HEK293 (cell line): ENCODE results near the gene BBS10.
"Not testable (repeated sequence)": the region's sequence is repeated elsewhere in the genome, so short reads cannot be mapped to it uniquely, and the experiment has no call there.

ENCODE experiments used
- CTCF ChIA-PET: fragments of 350-600 bp; formaldehyde crosslinking; extraction: SDS; loops from one replicate; lab custom pipeline; 2021; ENCODE audit warnings: antibody characterized with exemption; lab: Yijun Ruan, JAX
- POLR2A ChIA-PET: fragments of 300-600 bp; formaldehyde crosslinking; extraction: SDS; loops from one replicate; lab custom pipeline; 2020; ENCODE audit warnings: antibody characterized with exemption, inconsistent platforms; lab: Yijun Ruan, JAX
- H3K27ac ChIP-seq: fragments of 200-500 bp; sonication (Bioruptor generic); 2 replicates; pipeline ENCODE4 v1.5.1; 2014; ENCODE audit warnings: low read depth, low read length, control low read depth, inconsistent platforms; ENCODE audit errors: extremely low read depth
- H3K36me3 ChIP-seq, 2 experiments: fragments of 200-500 bp in 1 of 2; sonication (Bioruptor generic) in 1 of 2; 1 replicate in 1 of 2; 2 replicates in 1 of 2; pipeline ENCODE4 v1.5.1; 2014 to 2017; ENCODE audit warnings: inconsistent platforms in 2 of 2, low read length in 2 of 2; ENCODE audit not compliant: control insufficient read depth in 2 of 2, insufficient read depth in 1 of 2
- H3K4me1 ChIP-seq: fragments of 200-500 bp; sonication (Bioruptor generic); 2 replicates; pipeline ENCODE4 v1.5.1; 2014; ENCODE audit warnings: mild to moderate bottlenecking, low read length, inconsistent platforms; ENCODE audit not compliant: control insufficient read depth, insufficient read depth
- H3K4me3 ChIP-seq: 2 replicates; pipeline ENCODE4 v1.5.1; 2011; ENCODE audit warnings: low read depth, mild to moderate bottlenecking, control low read depth, low read length, moderate library complexity
- H3K9me3 ChIP-seq: fragments of 200-500 bp; sonication (Bioruptor generic); 2 replicates; pipeline ENCODE4 v1.5.1; 2014; ENCODE audit warnings: low read depth, low read length, inconsistent platforms; ENCODE audit not compliant: control insufficient read depth, insufficient read depth
- GLI2 ChIP-seq: fragments of 450-650 bp; formaldehyde crosslinking; IDR thresholded peaks from 2 replicates; pipeline ENCODE4; 2017; ENCODE audit warnings: missing biosample characterization, missing genetic modification characterization, low read depth, borderline replicate concordance
- GLI4 ChIP-seq: fragments of 450-650 bp; formaldehyde crosslinking; IDR thresholded peaks from 2 replicates; pipeline ENCODE4 v1.5.1; 2016; ENCODE audit warnings: missing biosample characterization, missing genetic modification characterization
- GLIS2 ChIP-seq: fragments of 450-650 bp; formaldehyde crosslinking; IDR thresholded peaks from 2 replicates; pipeline ENCODE4 v1.5.1; 2016; ENCODE audit warnings: missing biosample characterization, missing genetic modification characterization
- IKZF3 ChIP-seq: fragments of 450-650 bp; IDR thresholded peaks from 2 replicates; pipeline ENCODE4 v1.5.0; 2018; ENCODE audit warnings: missing biosample characterization, mild to moderate bottlenecking, missing genetic modification characterization, moderate library complexity
- SCRT2 ChIP-seq: fragments of 450-650 bp; formaldehyde crosslinking; IDR thresholded peaks from 2 replicates; pipeline ENCODE4 v1.5.1; 2016; ENCODE audit warnings: missing biosample characterization, missing genetic modification characterization
- ZBTB48 ChIP-seq: fragments of 450-650 bp; formaldehyde crosslinking; IDR thresholded peaks from 2 replicates; pipeline ENCODE4 v1.5.1; 2016; ENCODE audit warnings: missing biosample characterization, missing genetic modification characterization
- ZFP41 ChIP-seq: fragments of 450-650 bp; formaldehyde crosslinking; IDR thresholded peaks from 2 replicates; pipeline ENCODE4 v1.5.1; 2016; ENCODE audit warnings: missing biosample characterization, missing genetic modification characterization, borderline replicate concordance
- ZNF146 ChIP-seq: fragments of 450-650 bp; formaldehyde crosslinking; IDR thresholded peaks from 2 replicates; pipeline ENCODE4 v1.5.1; 2016; ENCODE audit warnings: missing biosample characterization, missing genetic modification characterization
- ZNF184 ChIP-seq: fragments of 450-650 bp; IDR thresholded peaks from 2 replicates; pipeline ENCODE4 v1.5.1; 2018; ENCODE audit warnings: missing biosample characterization, mild to moderate bottlenecking, missing genetic modification characterization
- ZNF266 ChIP-seq: fragments of 450-650 bp; formaldehyde crosslinking; IDR thresholded peaks from 2 replicates; pipeline ENCODE4 v1.5.1; 2016; ENCODE audit warnings: missing biosample characterization, missing genetic modification characterization, low read depth
- ZNF366 ChIP-seq: fragments of 450-650 bp; formaldehyde crosslinking; conservative IDR thresholded peaks from 2 replicates; pipeline ENCODE4 v1.5.1; 2016; ENCODE audit warnings: missing biosample characterization, missing genetic modification characterization
- ZNF561 ChIP-seq: fragments of 450-650 bp; IDR thresholded peaks from 2 replicates; pipeline ENCODE4 v1.5.1; 2018; ENCODE audit warnings: missing biosample characterization, missing genetic modification characterization, borderline replicate concordance
- ZNF785 ChIP-seq: fragments of 450-650 bp; formaldehyde crosslinking; IDR thresholded peaks from 2 replicates; pipeline ENCODE4 v1.5.1; 2016; ENCODE audit warnings: missing biosample characterization, missing genetic modification characterization
- ZNF837 ChIP-seq: fragments of 450-650 bp; formaldehyde crosslinking; IDR thresholded peaks from 2 replicates; pipeline ENCODE4 v1.5.1; 2016; ENCODE audit warnings: missing biosample characterization, missing genetic modification characterization
- TF ChIP-seq, protein P1 (sequence below): fragments of 450-650 bp; formaldehyde crosslinking; IDR thresholded peaks from 2 replicates; pipeline ENCODE4 v1.5.1; 2016; ENCODE audit warnings: missing biosample characterization, missing genetic modification characterization, borderline replicate concordance
- TF ChIP-seq, protein P2 (sequence below): fragments of 450-650 bp; formaldehyde crosslinking; IDR thresholded peaks from 2 replicates; pipeline ENCODE4 v1.5.1; 2016; ENCODE audit warnings: missing biosample characterization, missing genetic modification characterization

The BBS10 gene

DNA sequence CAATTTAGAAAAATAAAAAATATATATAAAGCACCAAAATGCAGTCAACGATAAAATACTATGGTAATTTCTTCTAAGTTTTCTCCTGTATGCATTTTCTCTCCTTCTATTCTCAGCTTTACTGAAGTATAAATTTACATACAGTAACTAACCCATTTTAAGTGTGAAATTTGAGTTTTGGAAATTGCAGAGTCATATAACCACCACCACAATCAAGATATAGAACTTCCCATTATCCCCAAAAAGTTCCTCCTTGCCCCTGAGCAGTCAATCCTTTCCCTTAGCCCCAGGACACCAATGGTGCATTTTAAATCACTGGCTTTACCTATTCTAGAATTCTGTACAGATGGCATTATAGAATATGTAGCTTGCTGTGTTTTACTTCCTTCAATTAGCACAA, 31.0 kb upstream of the BBS10 start (continued):
- TF ChIP-seq, protein P1, sequence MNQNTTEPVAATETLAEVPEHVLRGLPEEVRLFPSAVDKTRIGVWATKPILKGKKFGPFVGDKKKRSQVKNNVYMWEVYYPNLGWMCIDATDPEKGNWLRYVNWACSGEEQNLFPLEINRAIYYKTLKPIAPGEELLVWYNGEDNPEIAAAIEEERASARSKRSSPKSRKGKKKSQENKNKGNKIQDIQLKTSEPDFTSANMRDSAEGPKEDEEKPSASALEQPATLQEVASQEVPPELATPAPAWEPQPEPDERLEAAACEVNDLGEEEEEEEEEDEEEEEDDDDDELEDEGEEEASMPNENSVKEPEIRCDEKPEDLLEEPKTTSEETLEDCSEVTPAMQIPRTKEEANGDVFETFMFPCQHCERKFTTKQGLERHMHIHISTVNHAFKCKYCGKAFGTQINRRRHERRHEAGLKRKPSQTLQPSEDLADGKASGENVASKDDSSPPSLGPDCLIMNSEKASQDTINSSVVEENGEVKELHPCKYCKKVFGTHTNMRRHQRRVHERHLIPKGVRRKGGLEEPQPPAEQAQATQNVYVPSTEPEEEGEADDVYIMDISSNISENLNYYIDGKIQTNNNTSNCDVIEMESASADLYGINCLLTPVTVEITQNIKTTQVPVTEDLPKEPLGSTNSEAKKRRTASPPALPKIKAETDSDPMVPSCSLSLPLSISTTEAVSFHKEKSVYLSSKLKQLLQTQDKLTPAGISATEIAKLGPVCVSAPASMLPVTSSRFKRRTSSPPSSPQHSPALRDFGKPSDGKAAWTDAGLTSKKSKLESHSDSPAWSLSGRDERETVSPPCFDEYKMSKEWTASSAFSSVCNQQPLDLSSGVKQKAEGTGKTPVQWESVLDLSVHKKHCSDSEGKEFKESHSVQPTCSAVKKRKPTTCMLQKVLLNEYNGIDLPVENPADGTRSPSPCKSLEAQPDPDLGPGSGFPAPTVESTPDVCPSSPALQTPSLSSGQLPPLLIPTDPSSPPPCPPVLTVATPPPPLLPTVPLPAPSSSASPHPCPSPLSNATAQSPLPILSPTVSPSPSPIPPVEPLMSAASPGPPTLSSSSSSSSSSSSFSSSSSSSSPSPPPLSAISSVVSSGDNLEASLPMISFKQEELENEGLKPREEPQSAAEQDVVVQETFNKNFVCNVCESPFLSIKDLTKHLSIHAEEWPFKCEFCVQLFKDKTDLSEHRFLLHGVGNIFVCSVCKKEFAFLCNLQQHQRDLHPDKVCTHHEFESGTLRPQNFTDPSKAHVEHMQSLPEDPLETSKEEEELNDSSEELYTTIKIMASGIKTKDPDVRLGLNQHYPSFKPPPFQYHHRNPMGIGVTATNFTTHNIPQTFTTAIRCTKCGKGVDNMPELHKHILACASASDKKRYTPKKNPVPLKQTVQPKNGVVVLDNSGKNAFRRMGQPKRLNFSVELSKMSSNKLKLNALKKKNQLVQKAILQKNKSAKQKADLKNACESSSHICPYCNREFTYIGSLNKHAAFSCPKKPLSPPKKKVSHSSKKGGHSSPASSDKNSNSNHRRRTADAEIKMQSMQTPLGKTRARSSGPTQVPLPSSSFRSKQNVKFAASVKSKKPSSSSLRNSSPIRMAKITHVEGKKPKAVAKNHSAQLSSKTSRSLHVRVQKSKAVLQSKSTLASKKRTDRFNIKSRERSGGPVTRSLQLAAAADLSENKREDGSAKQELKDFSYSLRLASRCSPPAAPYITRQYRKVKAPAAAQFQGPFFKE (tag by site-specific recombination), result no peak
- TF ChIP-seq ZNF837 (tag by site-specific recombination) (no peak), IKZF3 (tag by site-specific recombination) (no peak), ZFP41 (tag by site-specific recombination) (no peak), SCRT2 (no peak), GLI2 (tag by site-specific recombination) (no peak)
- TF ChIP-seq, all 188 proteins: peak for 0

DNA sequence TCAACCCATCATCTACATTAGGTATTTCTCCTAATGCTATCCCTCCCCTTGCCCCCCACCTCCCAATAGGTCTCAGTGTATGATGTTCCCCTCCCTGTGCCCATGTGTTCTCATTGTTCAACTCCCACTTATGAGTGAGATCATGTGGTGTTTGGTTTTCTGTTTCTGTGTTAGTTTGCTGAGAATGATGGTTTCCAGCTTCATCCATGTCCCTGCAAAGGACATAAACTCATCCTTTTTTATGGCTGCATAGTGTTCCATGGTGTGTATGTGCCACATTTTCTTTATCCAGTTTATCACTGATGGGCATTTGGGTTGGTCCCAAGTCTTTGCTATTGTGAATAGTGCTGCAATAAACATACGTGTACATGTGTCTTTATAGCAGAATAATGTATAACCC, 28.7 kb upstream of the BBS10 start:
- peaks cover 3 to 24% of the 10 kb centered on the region in 2 experiments for H3K36me3 ChIP-seq
- TF ChIP-seq ZNF146 (tag by site-specific recombination), result peak; percentile 87
- POLR2A ChIA-PET, H3K27ac ChIP-seq, H3K9me3 ChIP-seq, H3K4me3 ChIP-seq, H3K4me1 ChIP-seq: not testable (repeated sequence)
- CTCF ChIA-PET, result interaction anchor here (1.1 kb wide), 1 partner anchor 210 kb away, joined by 3 read pairs; no protein-coding TSS in a partner anchor

DNA sequence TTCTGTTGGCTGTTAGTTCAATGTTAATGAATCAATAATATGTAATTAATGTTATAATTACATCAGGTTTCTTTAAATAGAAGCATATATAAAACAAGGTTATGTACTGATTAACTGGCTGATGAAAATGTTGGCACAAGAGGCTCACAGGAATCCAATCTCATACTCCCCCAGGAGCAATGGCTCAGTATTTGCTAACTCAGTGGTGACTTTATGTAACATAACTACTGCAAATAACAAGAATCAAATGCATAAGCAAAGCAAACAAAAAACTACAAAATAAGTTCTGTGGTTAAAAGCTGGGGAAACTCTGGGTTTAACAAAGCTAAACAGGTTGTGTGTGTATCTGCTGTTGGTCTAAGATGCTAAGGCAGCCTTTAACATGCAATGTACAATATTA, 27.7 kb upstream of the BBS10 start:
- no peaks in the 10 kb centered on the region for H3K4me1 ChIP-seq
- ChIA-PET POLR2A (no interaction called here), CTCF (interaction anchor here (1.1 kb wide), 1 partner anchor 211 kb away, joined by 3 read pairs; no protein-coding TSS in a partner anchor)
- no peak for TF ChIP-seq ZNF561 (tag by site-specific recombination)
- TF ChIP-seq ZNF266 (tag by site-specific recombination), result no peak
- TF ChIP-seq ZBTB48 (tag by site-specific recombination), result no peak
- TF ChIP-seq GLIS2, result no peak
- TF ChIP-seq, protein P2, sequence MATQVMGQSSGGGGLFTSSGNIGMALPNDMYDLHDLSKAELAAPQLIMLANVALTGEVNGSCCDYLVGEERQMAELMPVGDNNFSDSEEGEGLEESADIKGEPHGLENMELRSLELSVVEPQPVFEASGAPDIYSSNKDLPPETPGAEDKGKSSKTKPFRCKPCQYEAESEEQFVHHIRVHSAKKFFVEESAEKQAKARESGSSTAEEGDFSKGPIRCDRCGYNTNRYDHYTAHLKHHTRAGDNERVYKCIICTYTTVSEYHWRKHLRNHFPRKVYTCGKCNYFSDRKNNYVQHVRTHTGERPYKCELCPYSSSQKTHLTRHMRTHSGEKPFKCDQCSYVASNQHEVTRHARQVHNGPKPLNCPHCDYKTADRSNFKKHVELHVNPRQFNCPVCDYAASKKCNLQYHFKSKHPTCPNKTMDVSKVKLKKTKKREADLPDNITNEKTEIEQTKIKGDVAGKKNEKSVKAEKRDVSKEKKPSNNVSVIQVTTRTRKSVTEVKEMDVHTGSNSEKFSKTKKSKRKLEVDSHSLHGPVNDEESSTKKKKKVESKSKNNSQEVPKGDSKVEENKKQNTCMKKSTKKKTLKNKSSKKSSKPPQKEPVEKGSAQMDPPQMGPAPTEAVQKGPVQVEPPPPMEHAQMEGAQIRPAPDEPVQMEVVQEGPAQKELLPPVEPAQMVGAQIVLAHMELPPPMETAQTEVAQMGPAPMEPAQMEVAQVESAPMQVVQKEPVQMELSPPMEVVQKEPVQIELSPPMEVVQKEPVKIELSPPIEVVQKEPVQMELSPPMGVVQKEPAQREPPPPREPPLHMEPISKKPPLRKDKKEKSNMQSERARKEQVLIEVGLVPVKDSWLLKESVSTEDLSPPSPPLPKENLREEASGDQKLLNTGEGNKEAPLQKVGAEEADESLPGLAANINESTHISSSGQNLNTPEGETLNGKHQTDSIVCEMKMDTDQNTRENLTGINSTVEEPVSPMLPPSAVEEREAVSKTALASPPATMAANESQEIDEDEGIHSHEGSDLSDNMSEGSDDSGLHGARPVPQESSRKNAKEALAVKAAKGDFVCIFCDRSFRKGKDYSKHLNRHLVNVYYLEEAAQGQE (tag by site-specific recombination), result no peak
- no peak for TF ChIP-seq GLI4 (tag by site-specific recombination)
- no peak for TF ChIP-seq ZNF785 (tag by site-specific recombination)
- TF ChIP-seq ZNF366 (tag by site-specific recombination), result no peak
- no peak for TF ChIP-seq GLI2 (tag by site-specific recombination)
- no peak for TF ChIP-seq ZFP41 (tag by site-specific recombination)
- TF ChIP-seq ZNF184 (tag by site-specific recombination), result no peak
- no peak overlapping the region for H3K4me3 ChIP-seq
- no peaks in the 10 kb centered on the region for H3K9me3 ChIP-seq
- H3K36me3 ChIP-seq, result peaks cover 0 to 24% of the 10 kb centered on the region in 2 experiments
- no peak overlapping the region for H3K27ac ChIP-seq
